ENCODE results near the gene TBC1D14. TPM values are rescaled to one million over a fixed set of nuclear protein-coding genes. Genes with fewer than 3 reads are reported as not detected.

Gene TBC1D14, protein sequence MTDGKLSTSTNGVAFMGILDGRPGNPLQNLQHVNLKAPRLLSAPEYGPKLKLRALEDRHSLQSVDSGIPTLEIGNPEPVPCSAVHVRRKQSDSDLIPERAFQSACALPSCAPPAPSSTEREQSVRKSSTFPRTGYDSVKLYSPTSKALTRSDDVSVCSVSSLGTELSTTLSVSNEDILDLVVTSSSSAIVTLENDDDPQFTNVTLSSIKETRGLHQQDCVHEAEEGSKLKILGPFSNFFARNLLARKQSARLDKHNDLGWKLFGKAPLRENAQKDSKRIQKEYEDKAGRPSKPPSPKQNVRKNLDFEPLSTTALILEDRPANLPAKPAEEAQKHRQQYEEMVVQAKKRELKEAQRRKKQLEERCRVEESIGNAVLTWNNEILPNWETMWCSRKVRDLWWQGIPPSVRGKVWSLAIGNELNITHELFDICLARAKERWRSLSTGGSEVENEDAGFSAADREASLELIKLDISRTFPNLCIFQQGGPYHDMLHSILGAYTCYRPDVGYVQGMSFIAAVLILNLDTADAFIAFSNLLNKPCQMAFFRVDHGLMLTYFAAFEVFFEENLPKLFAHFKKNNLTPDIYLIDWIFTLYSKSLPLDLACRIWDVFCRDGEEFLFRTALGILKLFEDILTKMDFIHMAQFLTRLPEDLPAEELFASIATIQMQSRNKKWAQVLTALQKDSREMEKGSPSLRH
- total RNA-seq = 46.0 TPM

DNA sequence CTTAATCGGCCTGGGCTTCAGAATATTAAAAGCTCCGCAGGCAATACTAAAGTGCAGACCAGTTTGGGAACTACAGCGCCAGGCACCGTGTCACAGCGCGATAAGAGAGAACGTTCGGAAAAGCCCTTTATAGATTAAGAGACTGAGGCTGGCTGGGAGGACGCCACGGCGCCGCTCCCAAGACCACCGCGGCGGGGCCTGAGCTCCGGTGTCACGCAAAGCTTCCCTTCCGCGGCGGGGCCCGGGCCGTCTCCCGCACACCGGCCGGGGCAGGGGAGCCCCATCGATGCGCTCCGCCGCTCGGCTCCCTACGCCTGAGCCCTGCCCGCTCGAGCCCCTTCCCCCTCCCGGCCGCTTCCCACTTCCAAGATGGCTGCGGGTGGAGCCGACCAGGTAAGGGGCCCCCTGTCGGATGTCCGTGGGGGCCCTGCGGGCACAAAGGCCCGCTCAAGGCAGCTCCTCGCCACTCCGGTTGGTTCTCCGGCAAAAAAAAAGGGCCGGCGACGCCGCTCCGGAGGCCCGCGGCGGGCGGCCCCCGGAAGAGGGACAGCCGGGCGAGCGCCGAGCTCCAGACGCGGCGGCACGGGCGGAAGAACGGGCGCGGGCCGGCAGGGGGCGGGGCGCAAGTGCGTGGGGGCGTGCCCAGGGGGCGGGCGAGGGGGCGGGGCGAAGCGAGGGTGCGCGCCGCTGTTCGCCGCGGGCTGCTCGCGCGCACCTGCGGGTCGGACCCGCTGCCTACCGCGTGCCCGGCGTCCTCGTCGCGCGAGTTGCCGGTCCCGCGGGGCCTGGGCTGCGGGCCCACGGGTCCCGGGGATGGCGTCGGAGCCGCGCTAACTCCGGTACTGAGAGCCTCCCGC, at the start of gene TBC1D14:
Gene TBC1D14, plus strand, starts transcription at position 714 of the 857 bp plus-strand sequence. CDS start 13,564 bp downstream, outside the sequence.
- peak; percentile 82 to 91 (median 88) for DNase-seq (ENCODE audit: low read depth in 2 of 3, low spot score in 2 of 3)

DNA sequence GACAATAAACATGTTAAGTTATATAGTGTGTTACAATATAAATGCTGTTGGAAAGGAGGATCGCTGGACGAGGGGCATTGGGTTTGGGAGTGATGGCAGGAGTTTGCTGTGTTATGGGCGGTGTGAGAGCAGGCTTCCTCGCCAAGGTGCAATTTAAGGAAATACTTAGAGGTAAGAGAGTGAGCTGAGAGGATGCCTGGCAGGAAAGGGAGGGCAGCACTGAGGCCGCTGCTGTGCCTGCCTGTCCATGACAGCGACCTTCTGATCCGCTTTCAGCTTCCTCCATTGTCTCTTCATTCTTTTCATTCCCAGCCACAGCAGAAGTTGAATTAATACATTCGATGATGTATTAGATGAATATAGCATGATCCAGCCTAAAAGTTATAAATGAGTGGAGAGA, 41.2 kb upstream of the TBC1D14 start:
- DNase-seq (ENCODE audit: low read depth in 2 of 3, low spot score in 2 of 3) = no peak

DNA sequence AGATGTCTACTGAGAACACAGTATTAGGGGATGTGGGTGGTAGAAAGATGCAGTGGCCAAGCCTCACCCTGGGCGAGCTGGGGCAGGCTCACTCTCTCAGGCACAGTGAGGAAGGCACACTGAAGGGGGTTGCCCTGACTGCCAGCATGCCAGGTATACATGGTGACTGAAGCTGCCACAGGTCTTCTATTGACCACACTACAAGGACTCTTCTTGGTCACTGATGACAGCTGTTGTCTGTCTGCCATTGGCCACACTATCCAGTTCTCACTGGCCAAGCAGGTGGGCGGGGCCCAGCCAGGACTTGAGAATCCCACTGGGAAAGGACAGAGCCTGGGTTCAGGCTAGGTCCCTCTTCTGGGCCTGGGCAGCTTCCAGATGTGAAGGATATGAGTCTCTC, 39.7 kb upstream of the TBC1D14 start:
- DNase-seq (ENCODE audit: low read depth in 2 of 3, low spot score in 2 of 3) = no peak

DNA sequence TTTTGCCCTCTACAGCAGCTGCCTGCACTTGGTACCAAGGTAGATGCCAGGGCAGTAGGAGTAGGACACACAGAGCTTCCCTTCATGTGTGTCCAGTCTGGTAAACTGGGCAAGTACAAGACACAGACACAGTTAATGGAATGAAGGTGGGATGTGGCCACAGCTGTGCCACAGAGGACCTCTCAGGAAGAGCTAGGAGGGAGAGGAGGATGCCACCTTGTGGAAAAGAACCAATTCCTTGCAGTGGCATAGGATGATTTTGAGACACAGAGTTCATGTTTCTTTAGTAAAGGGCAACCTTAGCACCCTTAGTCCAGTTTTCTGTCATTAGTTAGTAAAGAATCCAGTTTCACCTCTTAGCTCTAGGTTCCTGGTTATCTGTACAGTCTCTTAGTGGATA, 36.3 kb upstream of the TBC1D14 start:
- no peak for DNase-seq (ENCODE audit: low read depth in 2 of 3, low spot score in 2 of 3)

DNA sequence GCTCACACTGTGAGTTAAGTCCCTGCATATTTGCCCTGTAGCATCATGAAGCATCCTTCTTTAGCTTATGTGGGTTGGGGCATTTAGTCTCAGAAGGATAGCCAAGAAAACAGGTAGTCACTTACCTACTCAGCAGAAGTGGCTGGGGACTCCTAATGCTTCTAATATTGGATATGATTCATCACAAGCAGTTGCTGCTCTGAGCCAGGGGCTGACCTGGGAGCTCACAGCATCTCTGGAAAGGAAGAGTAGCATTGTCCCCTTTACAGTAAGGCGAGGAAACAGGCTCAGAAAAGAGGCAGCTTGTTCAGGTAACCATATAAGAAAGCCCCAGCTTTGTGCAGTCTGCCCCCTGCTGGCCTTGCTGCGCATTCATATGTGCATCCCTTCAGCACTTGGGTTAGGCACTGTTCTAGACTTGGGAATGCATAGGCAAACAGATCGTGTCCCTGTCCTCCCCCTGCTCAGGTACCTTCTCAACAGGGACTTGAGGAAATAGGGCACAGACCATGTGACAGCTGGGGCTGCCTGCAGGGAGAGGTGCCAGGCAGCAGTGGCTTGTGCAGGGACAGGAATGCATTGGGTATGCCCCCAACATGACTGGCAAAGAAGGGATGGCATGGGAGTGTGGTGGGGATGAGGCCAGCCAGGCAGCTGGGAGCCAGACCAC, 35.7 kb upstream of the TBC1D14 start:
- DNase-seq (ENCODE audit: low read depth in 2 of 3, low spot score in 2 of 3) = peak in 2 of 3 donors; percentile 54 to 72

DNA sequence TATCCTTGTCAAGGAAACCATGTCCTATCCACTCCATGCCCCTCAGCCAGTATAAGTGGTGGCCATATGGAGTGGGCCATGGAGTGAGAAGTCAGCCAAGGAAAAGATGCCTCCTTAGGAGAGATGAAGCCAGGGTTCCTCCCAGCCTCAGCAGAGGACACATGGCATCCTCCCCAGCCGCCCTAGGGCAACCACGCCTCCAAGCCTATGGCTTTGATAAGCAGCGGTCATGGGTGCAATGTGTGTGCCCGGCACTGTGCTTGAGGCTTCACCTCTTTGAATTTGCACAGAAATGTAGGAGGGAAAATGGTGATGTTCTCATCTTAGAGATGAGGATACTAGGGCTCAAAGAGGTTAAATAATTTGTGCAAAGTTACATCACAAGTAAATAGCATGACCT, 34.6 kb upstream of the TBC1D14 start:
- no peak for DNase-seq (ENCODE audit: low read depth in 2 of 3, low spot score in 2 of 3)

DNA sequence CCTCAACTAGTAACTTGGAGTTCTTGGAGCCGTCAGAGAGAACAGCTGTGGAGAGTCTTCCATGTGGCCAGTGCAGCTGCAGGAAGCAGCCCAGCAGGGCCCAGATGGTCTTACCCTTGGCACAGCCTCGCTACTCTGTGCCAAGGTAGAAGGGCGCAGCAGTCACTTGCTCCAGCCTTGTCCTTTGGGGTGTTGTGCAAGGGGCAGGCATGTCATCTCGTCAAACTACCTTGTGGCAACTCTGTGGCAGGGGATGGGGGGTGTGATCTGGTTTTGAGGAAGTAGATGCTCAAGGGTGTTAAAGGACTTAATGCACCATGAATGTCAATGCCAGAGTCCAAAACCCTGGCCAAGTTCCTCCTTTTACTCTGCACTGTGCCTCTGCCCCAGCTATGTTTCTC, 34.2 kb upstream of the TBC1D14 start:
- DNase-seq (ENCODE audit: low read depth in 2 of 3, low spot score in 2 of 3) = peak in 2 of 3 donors; percentile 83 to 97

DNA sequence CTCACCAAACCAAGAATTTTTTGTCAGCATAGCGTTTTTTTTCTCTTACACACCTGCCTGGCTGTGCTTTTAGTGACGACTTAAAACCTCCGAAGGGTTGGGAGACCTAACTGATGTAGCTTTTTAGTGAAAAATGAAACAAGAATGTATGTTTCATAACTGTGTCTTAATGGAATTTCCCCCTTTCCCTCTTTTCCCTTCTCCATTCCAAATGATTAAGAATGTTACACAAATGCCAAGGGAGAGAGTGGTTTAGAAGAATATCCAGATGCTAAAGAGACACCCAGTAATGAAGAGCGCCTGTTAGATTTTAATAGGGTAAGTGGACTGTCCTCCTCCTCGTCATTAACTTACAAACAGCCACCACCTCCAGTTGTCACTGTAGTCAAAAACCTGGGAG, 33.2 kb upstream of the TBC1D14 start:
- no peak for DNase-seq (ENCODE audit: low read depth in 2 of 3, low spot score in 2 of 3)

DNA sequence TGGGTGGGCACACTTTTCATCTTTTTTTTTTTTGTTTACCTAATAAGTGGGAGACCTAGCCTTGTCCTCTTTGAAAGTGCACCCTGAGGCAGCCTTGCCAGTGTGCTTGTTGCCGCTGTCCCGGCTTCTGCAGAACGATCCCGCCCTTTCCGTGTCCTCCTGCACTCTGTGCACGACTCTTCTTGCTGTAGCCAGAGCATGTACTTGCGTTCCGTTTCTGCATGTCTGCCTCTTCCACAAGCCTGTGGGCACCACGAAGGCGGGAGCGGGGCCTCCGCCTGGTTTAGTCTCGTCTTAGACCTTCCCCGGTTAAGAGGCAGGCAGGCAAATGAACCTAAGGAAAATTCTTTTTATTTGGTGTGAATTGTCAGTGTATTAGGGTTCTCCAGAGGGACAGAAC, 32.6 kb upstream of the TBC1D14 start:
- DNase-seq (ENCODE audit: low read depth in 2 of 3, low spot score in 2 of 3) = no peak

DNA sequence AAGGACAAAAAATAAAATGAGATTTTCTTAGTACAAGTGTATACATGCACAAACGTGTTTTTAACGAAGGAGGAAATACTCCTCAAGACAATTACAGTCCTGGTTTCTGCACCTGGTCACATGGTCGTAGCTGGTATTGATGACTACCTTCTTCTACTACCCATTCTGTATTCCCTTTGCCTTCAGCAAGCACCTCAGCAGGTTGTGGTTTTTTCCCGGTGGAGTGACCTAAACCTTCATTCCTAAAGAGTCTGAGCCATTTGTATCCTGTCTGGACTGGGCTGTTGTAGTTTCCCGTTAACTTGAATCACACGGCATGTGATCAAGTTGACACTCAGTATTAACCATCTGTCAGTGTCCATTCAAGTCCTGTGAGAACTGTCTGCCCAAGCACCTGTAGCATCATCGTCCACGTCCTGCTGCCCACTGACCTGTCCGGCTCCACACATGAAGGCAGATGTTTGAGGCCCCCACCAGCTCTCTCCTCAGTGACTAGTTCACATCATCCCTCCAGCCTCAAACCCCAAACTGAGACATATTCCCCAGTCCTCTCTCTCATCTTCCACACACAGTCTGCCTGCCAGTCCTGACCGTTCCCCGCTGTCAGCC, 31.1 kb upstream of the TBC1D14 start:
- DNase-seq (ENCODE audit: low read depth in 2 of 3, low spot score in 2 of 3) = no peak

DNA sequence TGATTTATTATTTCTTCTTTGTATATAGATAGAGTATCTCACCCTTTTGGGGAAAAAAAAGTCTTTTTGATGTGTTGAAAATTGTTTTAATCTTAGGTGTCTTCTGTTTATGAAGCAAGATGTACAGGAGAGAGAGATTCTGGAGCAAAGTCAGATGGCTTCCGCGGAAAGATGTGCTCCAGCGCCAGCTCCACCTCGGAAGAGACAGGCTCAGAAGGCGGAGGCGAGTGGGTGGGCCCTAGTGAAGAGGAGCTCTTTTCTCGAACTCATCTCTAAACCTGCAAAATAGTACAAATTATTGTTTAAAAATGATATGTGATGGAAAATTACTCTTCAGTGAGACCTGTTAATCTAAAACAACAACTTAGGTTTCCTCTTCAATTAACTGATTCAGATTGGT, 28.9 kb upstream of the TBC1D14 start:
- DNase-seq (ENCODE audit: low read depth in 2 of 3, low spot score in 2 of 3) = no peak

DNA sequence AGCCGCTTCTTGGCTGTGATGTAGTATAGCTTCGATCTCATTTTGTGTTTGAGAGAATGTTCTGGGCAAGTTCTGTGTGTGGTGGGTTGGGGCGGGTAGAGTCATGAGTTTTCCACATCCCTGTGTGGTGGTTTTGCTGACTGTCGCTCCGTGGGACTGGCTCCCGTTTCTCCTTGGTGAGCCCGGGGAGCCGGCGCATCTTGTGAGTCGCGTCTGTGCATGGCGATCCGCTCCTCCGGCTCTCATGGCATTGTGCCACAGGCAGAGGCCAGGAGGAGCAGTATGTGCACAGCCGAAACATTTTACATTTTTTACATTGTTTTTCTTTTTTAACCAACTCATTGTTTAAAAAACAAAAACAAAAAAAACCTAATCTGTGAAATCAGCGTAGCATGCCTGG, 27.7 kb upstream of the TBC1D14 start:
- no peak for DNase-seq (ENCODE audit: low read depth in 2 of 3, low spot score in 2 of 3)

DNA sequence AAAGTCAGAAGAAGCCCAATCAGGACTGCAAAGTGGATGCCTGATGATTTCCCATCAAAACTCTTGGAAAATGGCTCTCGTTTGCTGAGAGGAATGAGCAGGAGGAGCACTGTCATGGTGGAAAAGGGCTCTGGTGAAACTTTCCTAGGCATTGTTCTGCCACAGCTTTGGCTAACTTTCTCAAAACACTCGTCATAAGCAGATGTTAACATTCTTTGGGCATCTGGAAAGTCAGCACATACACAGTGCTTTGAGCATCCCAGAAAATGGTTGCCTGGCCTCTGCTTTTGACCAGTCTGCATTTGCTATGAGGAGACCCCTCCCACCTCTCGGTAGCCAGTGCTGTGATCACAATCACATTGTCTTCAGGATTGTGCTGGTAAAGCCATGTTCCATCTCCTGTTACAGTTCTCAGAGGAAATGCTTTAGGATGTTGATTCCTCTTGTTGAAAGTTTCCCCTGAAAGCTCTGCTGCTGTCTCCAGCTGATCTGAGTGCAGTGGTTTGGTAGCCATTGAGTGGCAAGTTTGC, 25.2 kb upstream of the TBC1D14 start:
- DNase-seq (ENCODE audit: low read depth in 2 of 3, low spot score in 2 of 3) = no peak

DNA sequence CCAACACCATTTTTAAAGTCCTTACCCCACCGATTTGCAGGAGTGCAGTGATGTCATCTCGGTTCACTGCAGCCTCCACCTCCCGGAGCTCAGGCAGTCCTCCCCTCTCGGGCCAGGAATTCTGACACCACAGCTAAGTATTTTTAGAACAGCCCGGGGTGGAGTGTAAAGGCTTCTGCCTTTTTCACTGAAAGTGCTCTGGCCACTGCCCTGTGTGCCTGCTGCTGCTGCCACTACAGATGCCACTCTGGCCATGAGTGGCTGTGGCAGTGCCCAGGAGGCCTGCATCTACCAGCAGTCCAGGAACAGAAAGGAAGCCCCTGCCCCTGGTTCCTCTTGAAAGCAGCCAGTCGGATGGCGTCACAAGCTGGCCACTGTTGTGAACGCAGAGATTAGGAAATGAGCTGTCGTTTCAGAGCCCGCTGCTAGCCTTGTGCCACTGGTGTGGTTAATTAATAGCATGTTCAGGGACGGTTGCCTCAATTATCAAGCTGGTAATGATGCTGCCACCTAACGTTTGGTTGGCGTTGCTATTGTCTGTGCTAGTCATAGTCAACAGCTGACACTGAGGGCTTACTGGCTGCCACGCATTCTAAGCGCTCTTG, 23.6 kb upstream of the TBC1D14 start:
- DNase-seq (ENCODE audit: low read depth in 2 of 3, low spot score in 2 of 3) = peak in 2 of 3 donors; percentile 84 to 89

DNA sequence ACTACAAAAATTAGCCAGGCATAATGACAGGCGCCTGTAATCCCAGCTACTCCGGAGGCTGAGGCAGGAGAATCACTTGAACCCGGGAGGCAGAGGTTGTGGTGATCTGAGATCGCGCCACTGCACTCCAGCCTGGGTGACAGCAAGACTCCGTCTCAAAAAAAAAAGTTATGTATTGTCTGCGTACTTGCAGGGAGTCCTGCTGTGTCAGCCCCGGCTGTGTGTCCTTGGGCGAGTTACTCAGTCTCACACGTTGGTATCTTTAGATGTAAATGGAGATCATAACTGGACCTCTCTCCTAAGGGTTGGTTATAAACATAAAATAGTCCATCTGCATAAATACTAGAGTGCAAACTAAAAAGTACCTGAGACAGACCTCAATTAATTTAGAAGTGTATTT, 22.7 kb upstream of the TBC1D14 start:
- DNase-seq (ENCODE audit: low read depth in 2 of 3, low spot score in 2 of 3) = no peak

DNA sequence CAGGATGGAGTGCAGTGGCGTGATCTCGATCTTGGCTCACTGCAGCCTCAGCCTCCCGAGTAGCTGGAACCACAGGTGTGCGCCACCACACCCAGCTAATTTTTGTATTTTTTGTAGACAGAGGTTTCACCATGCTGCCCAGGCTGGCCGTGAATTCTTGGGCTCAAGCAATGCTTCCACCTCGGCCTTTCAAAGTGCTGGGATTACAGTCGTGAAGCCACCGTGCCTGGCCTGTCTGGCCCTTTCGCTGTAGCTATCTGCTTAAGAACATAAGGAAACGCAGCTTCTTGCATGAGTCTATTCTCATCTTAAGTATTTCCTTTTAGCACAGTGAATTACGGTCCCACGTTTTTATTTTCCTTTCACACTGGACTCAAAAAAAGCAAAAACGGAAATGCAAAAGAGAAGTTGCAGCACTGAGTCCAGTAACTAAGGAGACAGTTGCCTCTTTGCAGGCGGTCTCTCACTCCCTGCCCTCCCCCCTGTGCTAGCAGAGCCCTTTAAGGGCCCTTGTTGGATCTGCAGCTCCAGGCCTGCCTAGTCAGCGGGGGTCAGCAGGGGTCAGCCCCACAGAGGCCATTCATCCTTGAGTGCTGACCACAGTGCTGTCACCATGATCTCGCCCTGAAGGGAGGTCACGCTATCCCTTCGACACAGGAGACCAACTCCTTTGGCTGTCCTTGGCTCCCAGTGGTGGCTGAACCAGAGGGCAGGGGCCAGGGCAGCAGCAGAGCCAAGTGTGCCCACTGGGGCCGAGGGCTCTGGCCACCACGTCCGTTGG, 21.8 kb upstream of the TBC1D14 start:
- DNase-seq (ENCODE audit: low read depth in 2 of 3, low spot score in 2 of 3) = peak in 2 of 3 donors; percentile 41 to 68

DNA sequence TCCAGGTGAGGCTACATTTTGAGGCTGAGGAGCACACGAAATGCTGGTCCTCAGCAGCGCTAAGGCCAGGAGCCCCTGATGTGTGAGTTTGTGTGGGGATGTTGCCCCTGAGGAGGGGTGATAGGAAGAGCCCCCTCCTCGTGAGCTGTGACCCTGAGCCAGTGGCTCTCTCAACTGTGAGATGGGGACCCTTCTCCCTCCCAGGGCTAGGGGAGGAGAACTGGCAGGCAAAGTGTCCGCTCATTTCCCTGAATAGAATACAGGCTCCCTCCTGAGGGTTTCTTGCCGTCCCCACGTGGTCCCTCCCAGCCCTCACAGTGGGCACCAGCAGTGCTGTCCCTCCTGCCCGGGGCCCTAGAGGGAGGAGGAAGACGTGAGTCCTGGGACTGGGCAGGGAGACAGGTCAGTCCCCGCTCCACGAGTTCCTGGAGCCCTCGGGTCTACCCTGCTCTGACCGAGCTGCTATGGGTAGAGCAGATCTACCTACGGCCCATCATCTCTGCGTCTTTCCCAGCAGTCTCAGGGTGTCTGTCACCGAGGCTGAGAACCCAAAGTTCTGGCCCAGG, 21.0 kb upstream of the TBC1D14 start:
- DNase-seq (ENCODE audit: low read depth in 2 of 3, low spot score in 2 of 3) = no peak

DNA sequence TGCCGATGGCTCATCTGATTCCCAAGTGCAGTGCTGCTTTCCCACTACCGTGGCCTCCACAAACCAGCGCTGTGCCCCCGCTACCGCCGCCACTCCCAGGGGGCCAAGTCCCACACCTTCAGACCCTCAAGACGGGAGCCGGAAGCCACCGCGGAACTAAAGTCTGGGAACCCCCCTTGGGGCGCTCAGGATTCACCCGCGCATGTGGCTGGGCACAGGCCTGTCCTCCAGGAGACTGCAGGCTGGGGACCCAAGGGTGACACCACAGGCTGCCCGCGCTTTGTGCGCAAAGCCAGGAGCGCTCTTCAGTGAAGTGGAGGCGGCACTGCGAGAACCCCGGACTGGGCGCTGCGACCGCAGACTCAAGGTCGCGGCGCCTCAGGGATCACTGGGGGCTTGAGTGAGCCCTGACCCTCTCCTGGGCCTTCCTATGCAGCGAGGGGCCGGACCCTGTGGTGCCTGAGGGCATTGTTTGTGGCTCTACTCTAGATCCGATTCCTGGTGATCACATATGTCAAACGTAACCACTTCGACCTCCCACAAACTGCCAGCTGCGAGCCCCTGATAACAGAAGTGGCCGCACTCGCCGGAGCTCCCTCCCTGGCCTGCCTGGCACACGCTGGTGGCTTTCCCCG, 20.4 kb upstream of the TBC1D14 start:
- peak in 2 of 3 donors; percentile 82 to 93 for DNase-seq (ENCODE audit: low read depth in 2 of 3, low spot score in 2 of 3)
